Measurements from ENCODE around the gene STARD13.

Gene STARD13

DNA sequence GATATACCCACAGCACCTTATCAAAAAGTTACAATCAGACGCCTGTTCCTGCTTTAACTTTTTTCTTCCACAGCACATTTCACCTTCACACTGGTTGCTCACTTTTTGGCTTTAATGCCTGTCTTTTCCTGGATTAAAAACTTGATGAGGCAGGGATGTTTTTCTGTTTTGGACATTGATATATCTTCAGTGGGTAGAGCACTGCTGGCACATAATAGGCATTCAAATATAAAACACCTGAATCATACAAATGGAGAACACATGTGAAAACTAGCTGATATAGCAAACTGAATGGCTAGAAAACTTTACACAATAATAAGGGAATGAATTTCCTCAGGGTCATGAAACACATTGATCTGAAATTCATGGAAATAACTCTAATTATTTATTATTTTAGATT lies 65.6 kb downstream of the STARD13 start:
- no peak for DNase-seq

DNA sequence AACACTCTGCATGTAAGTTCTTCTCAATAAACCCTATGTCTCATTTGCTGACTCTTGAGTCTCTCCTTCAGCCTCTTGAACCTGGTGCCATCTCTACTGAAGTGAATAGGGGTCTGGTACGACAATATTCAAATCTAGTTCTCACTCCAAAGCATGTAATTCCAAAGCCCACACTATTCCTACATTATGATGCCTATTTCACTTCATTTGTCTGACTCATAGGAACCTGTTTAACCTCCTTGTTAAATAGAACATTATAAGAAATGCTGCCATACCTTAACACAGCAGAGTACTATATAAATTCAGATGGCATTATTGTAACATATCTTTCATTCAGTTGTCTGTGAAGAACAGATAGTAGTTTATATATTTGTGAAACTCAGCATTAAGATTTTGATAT lies 67.1 kb downstream of the STARD13 start:
- no peak for DNase-seq

DNA sequence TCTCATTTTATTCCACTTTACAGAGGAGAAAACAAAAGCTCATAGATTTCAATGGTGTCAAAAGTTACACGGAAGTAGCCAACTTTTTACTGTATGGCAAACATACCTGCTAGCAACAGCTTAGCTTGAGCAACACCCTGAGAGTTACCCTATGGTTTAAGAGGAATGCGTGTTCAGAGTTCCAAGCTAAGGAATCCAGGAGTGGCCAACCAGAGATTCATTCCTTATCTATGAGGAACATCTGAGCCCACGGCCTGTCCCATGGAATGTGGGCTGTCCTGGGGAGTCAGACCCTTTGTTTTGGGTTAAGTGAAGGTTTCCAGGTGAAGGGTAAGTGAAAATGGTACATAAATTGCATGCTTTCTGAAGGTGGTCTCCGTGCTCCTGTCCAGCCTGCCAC lies 67.5 kb downstream of the STARD13 start:
- no peak for DNase-seq

DNA sequence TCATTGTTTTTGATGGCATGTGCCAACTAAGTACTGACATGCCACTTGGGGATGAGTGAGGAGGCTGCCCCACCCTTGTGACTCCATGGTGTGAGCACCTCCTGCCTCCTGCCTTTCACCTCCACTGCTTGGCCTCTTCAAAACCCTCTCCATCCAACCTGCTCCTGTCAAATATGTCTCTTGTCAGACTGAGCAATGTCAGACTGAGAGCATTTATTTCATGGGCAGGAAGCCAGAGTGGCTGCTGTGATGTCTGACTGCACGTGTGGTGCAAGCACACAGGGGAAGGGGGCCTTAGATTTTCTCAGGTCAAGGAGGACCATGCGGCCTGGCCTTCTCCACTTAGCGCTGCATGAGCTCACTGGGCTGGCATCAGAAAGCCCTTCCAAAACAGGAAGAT lies 68.3 kb downstream of the STARD13 start:
- no peak for DNase-seq

DNA sequence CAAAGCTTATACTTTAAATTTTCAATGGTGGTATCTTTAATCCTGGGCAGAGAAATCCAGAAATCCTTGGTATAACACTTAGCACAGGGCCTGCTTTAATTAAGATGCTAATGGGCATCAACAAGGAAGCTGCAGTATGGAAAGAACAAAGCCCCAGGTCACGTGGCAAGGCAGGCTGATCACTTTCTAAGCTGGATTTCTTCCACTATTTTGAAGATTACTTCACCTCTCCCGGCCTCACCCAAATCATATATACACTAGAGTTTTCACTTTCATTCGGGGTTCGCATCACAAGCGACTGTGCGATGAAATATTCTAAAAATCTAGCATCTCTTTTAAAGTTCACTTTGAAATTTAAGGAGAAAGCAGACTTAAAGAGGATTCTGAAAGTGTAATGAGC lies 71.8 kb downstream of the STARD13 start:
- DNase-seq, result no peak

DNA sequence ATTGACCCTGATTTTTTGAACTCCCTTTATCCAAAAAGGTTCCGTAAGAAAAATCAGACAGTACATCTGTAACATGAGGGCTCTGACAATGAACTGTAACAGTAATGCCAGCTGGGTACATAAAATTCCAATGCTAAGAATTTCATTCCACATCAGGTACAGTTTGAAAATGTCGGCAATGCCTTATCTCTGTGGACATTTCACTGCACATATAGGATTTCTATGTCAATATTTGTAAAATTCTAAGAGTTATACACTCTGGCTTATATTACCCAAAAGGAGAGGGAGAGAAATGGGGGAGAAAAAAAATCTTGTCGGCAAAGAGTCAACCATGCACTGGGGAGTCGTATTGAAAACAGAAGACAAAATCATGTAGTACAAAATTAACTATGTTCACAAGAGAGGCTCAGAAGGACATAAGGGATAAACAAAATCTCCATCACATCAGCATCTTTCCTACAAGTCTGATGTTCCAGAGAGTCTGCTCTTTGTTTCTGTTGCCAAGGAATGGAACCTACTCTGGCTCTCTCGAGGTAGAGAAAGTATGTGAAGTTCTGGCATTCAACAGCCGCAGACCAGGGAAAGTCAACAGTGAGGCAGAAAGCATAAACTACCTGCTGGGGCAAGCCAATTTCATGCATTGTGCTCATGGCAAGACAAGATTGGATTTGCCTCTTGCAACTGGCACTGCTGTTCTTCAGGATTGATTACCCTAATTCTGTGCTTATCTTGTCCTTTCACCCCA lies 72.4 kb downstream of the STARD13 start:
- DNase-seq, result no peak

DNA sequence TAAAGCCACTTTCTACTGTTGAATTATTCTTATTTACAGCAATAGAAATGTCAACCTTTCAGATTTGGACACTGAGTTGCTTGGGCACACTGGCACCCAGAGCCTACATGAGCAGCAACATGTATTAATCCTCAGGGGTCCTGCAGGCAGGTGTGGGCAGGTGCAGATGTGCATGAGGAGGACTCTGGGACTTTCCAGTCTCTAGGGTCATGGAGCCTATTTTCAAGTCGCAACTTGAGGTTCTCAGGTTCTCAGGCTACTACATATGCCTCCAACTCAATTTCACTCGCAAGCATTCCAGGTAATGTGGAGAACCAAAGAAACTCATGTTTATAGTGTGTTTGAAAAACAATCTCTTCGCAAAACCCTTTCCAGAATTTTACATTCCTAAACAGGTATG lies 73.2 kb downstream of the STARD13 start:
- no peak for DNase-seq

DNA sequence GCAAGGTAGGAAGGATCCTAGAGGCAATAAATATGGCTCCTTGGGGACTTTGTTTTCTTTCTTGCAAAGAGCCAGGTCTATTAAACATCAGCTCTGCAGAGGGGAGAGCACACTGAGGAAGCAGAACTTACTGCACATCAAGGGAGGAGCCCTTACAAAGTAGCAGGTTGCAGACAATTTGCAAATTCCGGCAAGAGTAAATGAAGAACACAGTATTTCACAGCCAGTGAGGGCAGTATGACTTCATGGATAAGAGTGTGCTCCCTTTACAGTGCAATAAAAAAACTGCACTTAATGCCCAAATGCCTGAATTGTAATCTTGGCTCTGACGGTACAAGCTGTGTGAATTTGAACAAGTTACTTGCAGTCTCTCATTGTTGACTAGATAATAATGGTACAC lies 75.5 kb downstream of the STARD13 start:
- DNase-seq, result no peak

DNA sequence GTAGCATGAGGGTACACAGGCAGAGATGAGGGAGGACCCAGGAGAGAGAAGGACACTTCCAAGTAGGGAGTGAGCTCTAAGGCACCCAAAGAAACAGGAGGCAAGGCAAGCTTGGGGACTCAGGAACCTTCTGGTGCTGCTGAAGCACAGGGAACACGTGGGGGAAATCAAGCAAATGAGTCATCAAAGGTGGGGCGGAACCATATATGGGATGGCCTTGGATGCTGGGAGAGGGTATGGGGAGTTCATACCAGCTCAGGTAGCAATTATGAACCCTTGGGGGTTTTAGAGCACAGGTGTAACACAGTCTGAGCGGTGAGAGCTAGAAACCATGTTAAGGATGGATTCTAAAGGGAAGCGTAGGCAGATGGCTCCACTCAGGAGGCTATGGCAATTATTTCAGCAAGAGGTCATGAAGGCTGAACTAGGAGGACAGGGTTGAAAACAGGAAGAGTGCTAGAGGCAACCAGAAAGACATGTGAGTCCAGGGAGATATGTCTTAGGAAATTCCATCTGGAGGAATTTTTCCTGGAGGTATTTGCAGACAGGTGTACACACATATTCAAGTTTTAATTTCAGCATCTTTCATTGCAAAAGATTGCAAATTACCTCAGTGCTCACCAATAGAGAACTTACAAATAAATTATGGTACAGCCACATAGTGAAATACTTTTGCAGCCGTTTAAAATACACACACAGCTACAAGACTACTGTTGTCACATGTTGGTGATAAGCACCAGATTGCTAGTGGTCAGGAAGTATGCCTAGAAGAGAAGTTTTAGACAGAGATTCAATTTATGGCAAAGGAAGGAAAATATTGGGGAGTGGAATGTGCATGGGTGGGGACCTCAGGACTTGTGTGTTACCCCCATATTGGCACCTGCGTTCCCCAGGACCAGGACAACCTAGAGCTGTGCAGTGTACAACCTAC lies 77.0 kb downstream of the STARD13 start:
- no peak for DNase-seq

DNA sequence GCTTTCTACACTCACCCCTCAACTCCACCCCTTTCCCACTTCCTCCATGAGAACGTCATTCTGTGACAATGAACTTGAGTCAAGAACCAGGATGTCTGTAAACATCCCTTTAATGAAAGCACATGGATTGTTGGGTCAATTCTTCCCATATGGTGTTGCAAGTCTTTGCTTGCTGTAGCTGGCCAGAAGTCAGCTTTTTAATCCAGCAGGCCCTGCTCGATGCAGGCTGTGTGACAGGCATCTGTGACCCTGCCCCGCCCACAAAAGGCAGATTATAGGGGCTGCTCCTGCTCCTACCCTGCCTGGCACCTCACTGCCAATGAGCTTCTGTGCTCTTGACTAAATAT lies 78.0 kb downstream of the STARD13 start:
- DNase-seq, result no peak

DNA sequence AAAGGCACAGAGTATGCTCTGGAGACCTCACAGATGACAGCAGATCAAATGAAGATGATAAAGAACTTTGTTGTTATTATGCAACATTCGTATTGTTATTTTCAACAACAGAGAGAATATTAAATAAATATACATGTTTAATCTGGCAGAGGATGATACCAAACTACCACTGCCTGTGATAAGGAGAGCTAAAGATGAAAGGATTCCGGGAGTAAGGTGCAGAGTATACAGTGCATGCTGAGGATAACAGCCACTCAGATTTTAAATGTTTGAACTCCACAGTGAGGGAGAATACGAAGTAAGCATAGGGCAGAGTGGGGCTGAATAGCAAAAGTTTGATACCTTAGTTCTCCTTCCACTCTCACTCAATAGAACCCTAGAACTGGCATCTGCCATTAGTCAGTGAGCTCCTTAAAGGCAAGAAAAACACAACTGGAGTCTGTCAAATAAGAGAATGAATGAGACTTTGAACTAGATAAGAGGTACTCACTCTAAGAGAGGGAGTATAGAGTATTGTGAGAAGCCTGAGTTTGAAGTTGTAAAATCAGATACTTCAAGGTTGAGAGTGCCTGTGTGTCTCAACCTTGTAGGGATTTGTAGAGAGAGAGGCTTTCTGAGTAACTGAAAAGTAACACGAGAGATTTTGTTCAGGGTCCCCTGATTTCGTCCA lies 78.5 kb downstream of the STARD13 start:
- no peak for DNase-seq

DNA sequence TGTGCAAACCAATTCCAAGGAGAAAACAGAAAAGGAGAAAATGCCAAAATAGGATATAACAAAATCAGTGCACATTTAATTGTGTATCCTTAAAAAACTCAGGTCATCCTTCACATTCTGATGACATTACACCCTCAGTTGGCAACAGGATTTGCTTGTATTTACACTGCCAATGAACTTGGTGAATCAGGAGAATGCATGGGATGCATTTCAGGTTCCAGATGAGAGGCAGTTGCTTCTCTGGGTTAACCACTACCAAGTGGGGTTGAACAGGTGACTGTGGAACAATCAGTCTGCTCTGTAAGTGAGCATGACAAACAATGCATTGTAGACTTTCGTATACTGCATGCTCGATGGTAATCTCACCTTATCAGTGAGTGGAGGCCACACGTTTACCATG lies 79.1 kb downstream of the STARD13 start:
- no peak for DNase-seq

DNA sequence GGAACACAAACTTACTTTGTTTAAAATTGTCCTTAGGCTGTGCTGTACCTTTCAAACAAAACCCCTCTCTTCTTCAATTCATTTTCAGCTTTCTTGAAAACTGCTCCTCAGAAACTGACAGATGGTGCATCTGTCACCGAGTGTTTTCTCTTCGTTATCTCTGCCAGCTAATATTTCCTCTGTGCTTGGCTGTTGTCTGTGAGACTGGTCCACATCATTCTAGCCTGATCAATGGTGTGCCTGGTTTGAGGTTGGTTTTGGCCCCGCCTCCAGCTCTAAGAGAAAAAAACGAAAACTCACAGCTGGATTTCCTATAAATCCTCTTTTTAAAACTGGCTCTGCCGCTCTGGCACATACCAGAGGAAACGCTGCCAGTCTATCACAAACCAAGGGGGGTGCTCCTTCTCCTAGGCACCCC lies 79.7 kb downstream of the STARD13 start:
- no peak for DNase-seq

DNA sequence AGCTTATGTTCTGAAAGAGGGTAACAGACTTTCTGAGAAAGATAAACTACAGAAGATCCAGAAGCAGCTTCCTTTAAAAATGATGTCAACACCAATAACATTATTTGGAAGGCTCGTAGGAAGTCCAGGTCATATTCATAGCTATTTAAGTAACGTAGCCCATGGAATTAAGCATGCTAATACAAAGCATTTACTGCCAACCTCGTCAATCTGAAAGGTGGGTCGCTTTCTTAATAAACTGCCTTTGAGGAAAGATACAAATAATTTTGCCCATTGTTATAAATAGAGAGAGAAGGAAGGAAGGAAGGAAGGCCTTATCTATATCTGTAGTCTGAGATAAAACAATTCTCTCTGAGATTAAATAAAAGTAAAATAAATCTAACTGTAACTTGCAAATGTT lies 80.3 kb downstream of the STARD13 start:
- no peak for DNase-seq

DNA sequence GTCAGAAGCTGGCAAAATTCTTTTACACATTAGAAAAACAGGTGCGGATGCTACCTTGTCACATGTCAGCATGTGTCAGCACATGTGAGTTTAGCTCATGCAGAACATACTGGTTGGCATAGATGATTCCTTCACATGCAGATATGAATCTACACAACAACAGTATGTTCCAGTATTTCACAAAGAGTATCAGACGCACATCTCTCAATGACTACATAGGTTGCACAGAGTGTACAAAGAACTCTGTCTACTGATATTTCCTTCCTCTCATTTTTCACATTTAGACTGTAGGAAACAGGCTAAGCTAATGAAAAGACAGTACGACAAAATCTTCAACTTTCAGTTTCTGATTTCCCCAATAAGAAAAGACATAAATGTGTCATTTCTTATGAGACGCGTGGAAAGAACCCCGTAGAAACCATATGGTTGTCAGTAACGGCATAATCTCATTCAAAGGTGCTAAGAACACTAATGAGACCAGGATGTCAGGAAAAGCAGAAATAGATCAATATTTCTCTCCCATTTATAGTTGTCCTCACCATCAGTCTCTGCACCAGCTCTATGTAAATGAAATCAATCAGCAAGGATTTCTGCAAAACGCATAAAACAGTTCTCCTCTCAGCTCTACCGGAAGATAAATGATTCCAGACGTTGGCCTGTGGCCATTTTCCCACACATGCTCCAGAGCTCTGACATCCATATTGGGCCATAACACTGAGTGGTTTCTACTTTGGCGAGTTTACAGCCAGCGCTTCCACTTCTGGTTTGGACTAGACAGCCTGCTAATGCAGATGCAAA lies 81.2 kb downstream of the STARD13 start:
- no peak for DNase-seq

DNA sequence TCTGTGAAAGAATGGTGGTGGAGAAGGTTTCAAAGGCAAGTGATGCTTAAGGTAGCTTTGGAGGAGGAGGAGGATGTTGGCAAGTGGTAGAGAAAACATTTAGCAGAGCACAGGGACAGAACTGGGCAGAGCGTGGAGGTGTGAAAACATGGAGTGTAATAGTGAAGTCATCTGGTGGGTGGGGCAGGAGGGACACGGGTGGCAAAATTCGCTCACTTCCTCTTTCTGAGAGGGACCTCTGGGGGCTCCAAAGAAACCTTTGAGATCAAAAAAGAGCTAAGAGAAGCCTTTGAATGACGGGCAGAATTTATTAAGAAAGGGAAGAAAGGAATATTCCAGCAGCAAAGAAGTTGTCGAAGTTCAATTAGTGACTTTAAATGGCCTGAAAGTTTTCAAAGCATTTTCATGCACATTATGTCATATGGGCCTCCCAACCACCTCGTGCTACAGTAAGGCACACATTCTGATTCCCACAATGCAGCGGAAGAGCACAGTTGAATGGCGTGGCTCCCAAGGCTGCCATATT lies 82.8 kb downstream of the STARD13 start:
- no peak for DNase-seq

DNA sequence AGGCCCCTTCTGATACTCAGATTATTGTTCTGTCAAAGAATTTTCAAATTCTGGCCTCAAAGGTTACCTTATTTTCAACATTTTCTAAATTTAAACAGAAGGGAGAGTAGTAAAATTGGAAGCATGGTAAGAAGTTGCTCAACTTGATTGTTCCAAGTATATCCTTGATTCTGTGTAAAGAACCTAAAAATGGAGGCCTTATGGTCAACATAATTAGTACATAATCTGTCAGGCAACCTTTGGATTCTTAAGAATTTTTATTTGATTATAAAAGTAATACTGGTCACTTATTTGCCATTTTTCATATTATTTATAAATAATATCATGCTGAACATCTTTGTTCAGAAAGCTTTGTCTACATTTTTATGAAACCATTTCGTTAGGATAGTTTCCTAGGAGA lies 83.9 kb downstream of the STARD13 start:
- DNase-seq, result no peak

DNA sequence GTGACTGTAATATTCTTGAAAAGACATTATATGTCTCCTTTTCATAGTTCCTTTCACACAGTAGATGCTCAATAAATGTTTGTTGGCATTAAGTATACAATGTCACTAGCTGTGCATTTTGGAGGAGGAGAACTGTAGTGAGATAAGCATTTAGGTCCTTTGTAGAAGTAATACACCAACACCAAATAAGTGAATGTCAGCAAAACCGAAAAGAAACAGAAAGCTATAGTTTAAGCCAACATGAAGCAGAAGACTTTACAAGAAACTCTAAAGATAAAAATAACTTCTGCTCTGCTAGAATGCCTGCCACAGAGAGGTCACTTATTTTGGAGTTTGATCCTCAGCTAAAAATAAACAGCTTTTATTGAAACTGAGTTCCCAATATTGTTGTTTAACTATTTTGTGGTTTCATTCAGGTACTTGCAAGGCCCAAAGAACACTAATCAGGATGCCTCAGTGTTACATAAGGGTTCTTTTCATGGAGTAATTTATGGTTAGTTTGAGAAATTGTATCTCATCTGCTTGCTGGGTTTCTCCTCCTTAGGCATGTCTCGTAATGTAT lies 86.2 kb downstream of the STARD13 start:
- no peak for DNase-seq

DNA sequence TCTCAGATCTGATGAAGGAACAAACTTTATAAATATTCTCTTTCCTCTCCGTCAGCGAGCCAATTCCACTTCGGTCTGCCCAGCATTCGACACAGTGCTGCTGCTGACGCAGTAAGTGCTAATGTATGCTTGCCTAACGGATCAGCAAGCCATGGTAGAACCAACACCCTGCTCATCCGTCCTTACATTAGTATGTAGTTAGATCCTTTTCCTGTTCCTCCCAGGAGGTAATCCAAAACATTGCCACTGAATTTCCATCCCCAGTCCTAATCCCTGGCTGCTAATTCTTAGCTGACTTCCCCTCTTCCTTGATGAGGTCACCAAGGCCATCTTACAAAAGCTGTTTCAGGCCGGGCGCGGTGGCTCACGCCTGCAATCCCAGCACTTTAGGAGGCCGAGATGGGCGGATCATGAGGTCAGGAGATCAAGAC lies 88.0 kb downstream of the STARD13 start:
- DNase-seq, result no peak

DNA sequence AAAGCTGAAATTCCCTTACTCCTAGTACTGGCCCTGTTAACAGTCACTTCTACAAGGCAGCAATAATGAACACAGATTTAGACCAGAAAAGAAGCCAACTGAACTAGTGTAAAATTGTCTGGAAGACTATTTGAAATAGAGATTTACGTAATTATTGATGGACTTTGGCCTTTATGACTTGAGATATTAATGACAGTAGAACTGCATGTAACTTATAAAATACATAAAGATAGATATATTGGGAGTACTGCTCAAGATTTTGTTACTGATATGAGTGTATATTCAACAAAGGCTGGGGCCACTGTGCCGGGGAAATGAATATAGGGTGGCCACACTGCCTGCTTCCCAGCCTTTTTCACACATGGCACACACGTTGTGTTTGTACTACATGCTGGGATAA lies 88.8 kb downstream of the STARD13 start:
- no peak for DNase-seq

DNA sequence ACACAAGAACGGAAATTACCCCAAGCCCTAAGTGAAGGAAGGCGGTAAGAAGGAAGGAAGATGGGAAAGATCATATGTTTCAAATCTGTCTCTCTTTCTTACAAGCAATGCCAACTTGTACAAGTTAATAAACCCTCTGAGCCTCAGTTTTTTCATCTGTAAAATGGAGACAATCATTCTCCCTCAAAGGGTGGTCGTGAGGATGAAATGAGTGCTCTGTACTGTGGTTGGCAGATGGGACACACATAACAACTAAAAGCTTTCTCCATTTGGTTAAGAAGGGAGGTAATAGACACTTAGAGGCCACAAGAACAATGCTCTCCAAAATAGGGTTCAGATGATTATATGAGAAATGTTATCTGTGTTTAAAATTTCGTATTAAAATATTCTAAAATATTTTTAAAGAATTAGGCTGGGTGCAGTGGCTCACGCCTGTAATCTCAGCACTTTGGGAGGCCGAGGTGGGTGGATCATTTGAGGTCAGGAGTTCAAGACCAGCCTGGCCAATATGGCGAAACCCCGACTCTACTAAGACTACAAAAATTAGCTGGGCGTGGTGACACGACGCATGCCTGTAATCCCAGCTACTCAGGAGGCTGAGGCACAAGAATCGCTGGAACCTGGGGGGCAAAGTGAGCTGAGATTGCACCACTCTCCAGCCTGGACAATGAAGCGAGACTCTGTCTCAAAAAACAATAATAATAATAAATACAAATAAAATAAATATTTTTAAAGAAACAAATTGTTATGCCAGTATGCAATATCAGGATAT lies 89.7 kb downstream of the STARD13 start:
- no peak for DNase-seq
